HepG2 (cell line): ENCODE results near the gene RPS28. TPM values are rescaled to one million over a fixed set of nuclear protein-coding genes. Genes with fewer than 3 reads are reported as not detected.

ENCODE experiments used
- ATAC-seq: fragments of 200-7000 bp; cut with Tn5 transposase; 3 replicates; pipeline ENCODE4 v1.9.1; 2020; ENCODE audit warnings: mild to moderate bottlenecking, moderate library complexity
- BruUV-seq: library from RNA; stranded (reverse); fragments of 400-500 nt; replicated peaks from 2 replicates; lab custom pipeline; 2021; lab: Mats Ljungman, UMichigan
- CTCF ChIA-PET: fragments of 300-600 bp; formaldehyde crosslinking; extraction: SDS; loops from one replicate; lab custom pipeline; 2021; ENCODE audit warnings: low total read pairs, inconsistent platforms, low intra/inter-chr PET ratio; lab: Yijun Ruan, JAX
- POLR2A ChIA-PET: fragments of 350-600 bp; sonication (Branson Sonifier 250); formaldehyde crosslinking; loops from one replicate; lab custom pipeline; 2020; ENCODE audit warnings: antibody characterized with exemption, inconsistent platforms; lab: Yijun Ruan, JAX
- DNase-seq: peaks from one replicate; pipeline ENCODE4 v3.0.0-alpha.2; 2015; ENCODE audit warnings: low spot score
- FAIRE-seq: peaks from 3 replicates; lab custom pipeline; 2011; peaks lifted over from hg19 to GRCh38; lab: Jason Lieb, UNC
- H2AFZ ChIP-seq: one replicate; pipeline ENCODE4 v1.6.1; 2011; ENCODE audit warnings: low read length, inconsistent platforms
- H3K27ac ChIP-seq: fragments of 300-600 bp; 3 replicates; pipeline ENCODE4 v1.8.0; 2011; ENCODE audit warnings: mixed run types, mild to moderate bottlenecking, mixed read lengths, low read length, inconsistent platforms; ENCODE audit not compliant: insufficient read depth; ENCODE audit errors: extremely low read length
- H3K27me3 ChIP-seq, 2 experiments: fragments of 200-600 bp in 1 of 2; 2 replicates in 1 of 2; 3 replicates in 1 of 2; pipeline versions ENCODE4 v1.6.0 to v1.8.0; 2011; ENCODE audit warnings: low read length in 2 of 2, mild to moderate bottlenecking in 2 of 2, moderate library complexity in 2 of 2, inconsistent platforms in 1 of 2; ENCODE audit not compliant: insufficient read depth in 2 of 2, control insufficient read depth in 1 of 2
- H3K36me3 ChIP-seq, 2 experiments: fragments of 200-600 bp in 1 of 2; replicated peaks in 1 of 2; 2 replicates in 1 of 2; 3 replicates in 1 of 2; pipeline versions ENCODE4 v1.5.1 to v1.8.0; 2011; ENCODE audit warnings: low read length in 2 of 2, inconsistent platforms in 1 of 2; ENCODE audit not compliant: insufficient read depth in 2 of 2, control insufficient read depth in 1 of 2
- H3K4me1 ChIP-seq: 2 replicates; pipeline ENCODE4 v1.5.1; 2012; ENCODE audit warnings: low read length, inconsistent platforms; ENCODE audit not compliant: insufficient read depth
- H3K4me2 ChIP-seq: 2 replicates; pipeline ENCODE4 v1.6.0; 2011; ENCODE audit warnings: low read depth, low read length, inconsistent platforms
- H3K4me3 ChIP-seq, 3 experiments: fragments of 200-600 bp in 1 of 3; sonication (generic), shearing (Covaris generic) in 1 of 3; replicated peaks in 1 of 3; 2 replicates each; pipeline ENCODE4 v1.5.1; 2011 to 2016; ENCODE audit warnings: low read length in 3 of 3, inconsistent platforms in 2 of 3, low read depth in 2 of 3, mild to moderate bottlenecking in 2 of 3, control low read depth in 1 of 3, mixed read lengths in 1 of 3; ENCODE audit not compliant: insufficient read depth in 1 of 3
- H3K79me2 ChIP-seq: one replicate; pipeline ENCODE4 v1.6.1; 2011; ENCODE audit warnings: low read length, inconsistent platforms; ENCODE audit not compliant: insufficient read depth
- H3K9ac ChIP-seq: 2 replicates; pipeline ENCODE4 v1.6.0; 2011; ENCODE audit warnings: mild to moderate bottlenecking, low read depth, low read length, inconsistent platforms; ENCODE audit not compliant: insufficient read depth
- H3K9me3 ChIP-seq: 2 replicates; pipeline ENCODE4 v1.5.1; 2012; ENCODE audit warnings: mild to moderate bottlenecking, low read length
- H4K20me1 ChIP-seq: 2 replicates; pipeline ENCODE4 v1.6.0; 2011; ENCODE audit warnings: inconsistent platforms, mild to moderate bottlenecking, low read length, moderate library complexity; ENCODE audit not compliant: insufficient read depth
- NR2F2 ChIP-seq: IDR thresholded peaks from 2 replicates; pipeline ENCODE4 v1.6.1; 2012; ENCODE audit warnings: low read depth, inconsistent platforms, borderline replicate concordance
- POLR2A ChIP-seq, 2 experiments: IDR thresholded peaks; 2 replicates each; pipeline ENCODE4 v1.6.1; 2011; ENCODE audit warnings: low read depth in 2 of 2, low read length in 2 of 2, mild to moderate bottlenecking in 1 of 2, moderate library complexity in 1 of 2; ENCODE audit not compliant: insufficient read depth in 1 of 2
- POLR2AphosphoS5 ChIP-seq: IDR thresholded peaks from 2 replicates; pipeline ENCODE4 v1.6.1; 2012; ENCODE audit warnings: low read depth, low read length
- POLR2G ChIP-seq: fragments of 200-400 bp; formaldehyde crosslinking; IDR thresholded peaks from 2 replicates; pipeline ENCODE4 v1.6.1; 2018; ENCODE audit warnings: mild to moderate bottlenecking, low read depth, low read length, moderate library complexity
- RBFOX2 ChIP-seq: fragments of 200-400 bp; formaldehyde crosslinking; IDR thresholded peaks from 2 replicates; pipeline ENCODE4 v1.6.1; 2017; ENCODE audit warnings: low read depth, mild to moderate bottlenecking, low read length
- RBM22 ChIP-seq: fragments of 200-400 bp; formaldehyde crosslinking; optimal IDR thresholded peaks from 2 replicates; pipeline ENCODE3; 2017; ENCODE audit warnings: mild to moderate bottlenecking, low read length, moderate library complexity
- TEAD3 ChIP-seq: optimal IDR thresholded peaks from 2 replicates; pipeline ENCODE3; 2016; ENCODE audit warnings: borderline replicate concordance
- ZNF326 ChIP-seq: sonication (generic); formaldehyde crosslinking; IDR thresholded peaks from 2 replicates; pipeline ENCODE4 v1.4.0; 2020; ENCODE audit warnings: missing genetic modification reagents, borderline replicate concordance
- WGBS: methylation state at CpG from one replicate; pipeline ENCODE4 v1.1.6; 2017; ENCODE audit warnings: low lambda C conversion rate; 5-methylcytosine and 5-hydroxymethylcytosine counted together
- in situ Hi-C: cut with HindIII; loops from 2 replicates; pipeline ENCODE4 v1.10.0; 2017; ENCODE audit warnings: low pct_unique_long_range_greater_than_20kb; ENCODE audit not compliant: extremely low pct_ligation_motif_present
- intact Hi-C: fragments of 100-400 bp; cut with micrococcal nuclease; formaldehyde crosslinking; loops from one replicate; pipeline ENCODE4 v1.10.0; 2022; ENCODE audit not compliant: unreplicated experiment
- polyA plus RNA-seq, 8 experiments: library from polyadenylated mRNA; depleted of rRNA in 3 of 8; stranded (reverse) in 7 of 8; unstranded in 1 of 8; fragments of >200 nt; fragmentation: Illumina TruSeq in 4 of 8; extraction: Trizol in 4 of 8; gene quantifications; 2 replicates each; pipeline versions ENCODE4 v1.2.1 to v1.2.3, GENCODE V29; 2011 to 2016; ENCODE audit warnings: low read depth in 4 of 8, missing spikeins in 1 of 8, mixed read lengths in 1 of 8; ENCODE audit not compliant: insufficient read depth in 1 of 8
- total RNA-seq, 5 experiments: library from RNA; depleted of rRNA; stranded (reverse); fragments of >200 nt; fragmentation: Illumina TruSeq; extraction: Trizol; gene quantifications; 2 replicates each; pipeline ENCODE4 v1.2.3, GENCODE V29; 2016; ENCODE audit warnings: low read depth in 1 of 5

Gene RPS28
- total and polyA plus RNA-seq, 2 of the 13 experiments (the other 11 are each of a cell fraction or from before 2014, with no cell fraction given): 281 to 545 TPM

DNA sequence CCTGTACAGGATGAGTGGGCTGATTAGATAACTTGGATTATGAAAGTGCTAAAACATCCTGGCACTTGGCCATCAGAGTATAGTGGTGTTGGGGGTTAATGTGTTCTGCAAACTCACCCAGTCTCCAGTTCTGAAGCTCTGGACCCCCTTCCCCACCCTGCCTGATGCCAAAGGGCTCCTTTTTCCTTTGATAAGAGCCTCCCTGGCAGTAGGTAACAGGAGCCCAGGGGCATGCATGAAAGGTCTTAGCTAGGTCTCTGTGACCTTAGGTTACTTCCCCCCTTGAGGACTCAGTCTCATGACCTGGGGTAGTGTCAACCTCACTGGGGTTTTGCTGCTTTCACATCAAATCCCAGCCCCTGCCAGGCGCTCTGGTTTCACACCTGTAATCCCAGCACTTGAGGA lies 2.5 kb downstream of the RPS28 start:
- FAIRE-seq (no peak), ATAC-seq (no peak), DNase-seq (no peak)
- no peak overlapping the region for H3K27ac ChIP-seq
- POLR2A ChIA-PET: interaction anchor here (0.7 to 2.8 kb wide), 9 partner anchors 11 to 190 kb away, joined by 3 to 16 read pairs (median 4); partner anchors contain the start of genes MARCHF2, RAB11B and ZNF414
- TF ChIP-seq POLR2G: peak; percentile 19; the same call in 1 of the 2 replicates
- 0 out of 2 replicates have a peak, but pooled peaks have one; percentile 10 for TF ChIP-seq NR2F2
- TF ChIP-seq POLR2AphosphoS5: peak; percentile 44; the same call in 1 of the 2 replicates
- TF ChIP-seq RBFOX2: 0 out of 2 replicates have a peak, but pooled peaks have one; percentile 9
- TF ChIP-seq RBM22: peak; percentile 10
- peak in 1 of 2 experiments; percentile 51; a peak in 2 of 4 replicates for TF ChIP-seq POLR2A (IDR thresholded peaks at IDR 0.05; ENCODE audit: insufficient read depth in 1 of 2, low read depth in 2 of 2, low read length in 2 of 2)
- TF ChIP-seq ZNF326 (CRISPR knock-in tag): no peak
- TF ChIP-seq TEAD3 (CRISPR knock-in tag): no peak
- in situ Hi-C loops: no loop called here
- no peak overlapping the region for H2AFZ ChIP-seq
- H3K4me2 ChIP-seq: no peak overlapping the region
- H3K9ac ChIP-seq: no peak overlapping the region
- intact Hi-C loops: no loop called here
- H3K9me3 ChIP-seq: no peaks in the 10 kb centered on the region
- peaks cover 34% of the 10 kb centered on the region for H3K79me2 ChIP-seq
- peaks cover 2 to 17% of the 10 kb centered on the region in 2 experiments; a peak in 3 of 5 replicates for H3K27me3 ChIP-seq
- peaks cover 33% of the 10 kb centered on the region for H3K4me1 ChIP-seq
- no peak overlapping the region for H3K4me3 ChIP-seq
- peaks cover 19% of the 10 kb centered on the region for H4K20me1 ChIP-seq
- CTCF ChIA-PET: no interaction called here
- BruUV-seq: no TSS peak
- WGBS: 100% methylated on average over 1 of the region's 1 CpG
- H3K36me3 ChIP-seq: peaks cover 0 to 17% of the 10 kb centered on the region in 2 experiments; a peak in 3 of 5 replicates
